ENCODE measurements around the gene TRABD.

TRABD gene

DNA sequence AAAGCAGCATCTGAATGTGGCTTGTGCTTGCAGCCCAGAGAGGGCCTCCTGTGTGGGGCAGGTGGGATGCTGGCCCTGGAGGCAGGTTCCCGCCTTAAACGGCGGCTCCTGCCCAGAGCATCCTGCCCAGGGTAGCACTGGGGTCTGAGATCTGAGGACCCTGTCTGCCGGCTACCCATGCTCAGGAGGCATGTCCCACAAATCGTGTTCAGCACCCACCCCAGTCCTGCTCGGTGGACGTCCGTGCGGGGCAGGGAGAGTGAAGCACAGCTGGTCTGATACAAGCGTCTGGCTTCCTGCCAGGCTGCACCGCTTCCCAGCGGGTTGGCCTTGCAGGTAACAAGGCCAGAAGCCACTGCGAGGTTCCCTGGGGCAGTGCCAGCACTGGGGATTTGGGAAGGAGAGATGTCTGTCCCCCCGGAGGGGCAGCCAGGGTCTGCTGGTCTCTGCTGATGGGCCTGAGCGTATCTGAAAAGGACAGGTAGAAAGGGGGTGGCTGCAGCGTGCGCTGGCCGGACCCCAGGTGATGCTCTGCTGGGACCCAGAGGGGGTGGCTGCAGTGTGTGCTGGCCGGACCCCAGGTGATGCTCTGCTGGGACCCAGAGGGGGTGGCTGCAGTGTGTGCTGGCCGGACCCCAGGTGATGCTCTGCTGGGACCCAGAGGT lies 3.6 kb downstream of the TRABD start:
- DNase-seq, result no peak

DNA sequence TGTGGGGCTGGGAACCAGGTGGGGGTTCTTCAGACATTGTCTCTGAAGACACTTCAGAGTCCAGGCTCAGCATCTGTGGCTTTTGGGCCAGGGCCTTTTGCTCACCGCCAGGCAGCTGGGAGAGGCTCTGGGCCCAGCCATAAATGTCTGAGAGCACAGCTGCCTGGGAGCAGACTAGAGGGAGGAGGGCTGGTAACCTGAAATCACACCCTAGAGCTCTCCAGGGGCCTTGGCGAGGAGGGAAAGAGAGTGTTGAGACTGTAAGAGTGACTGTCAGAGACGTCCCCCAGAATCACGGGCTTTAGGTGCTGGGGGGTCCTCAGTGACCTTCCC lies 4.1 kb downstream of the TRABD start:
- DNase-seq, result no peak

DNA sequence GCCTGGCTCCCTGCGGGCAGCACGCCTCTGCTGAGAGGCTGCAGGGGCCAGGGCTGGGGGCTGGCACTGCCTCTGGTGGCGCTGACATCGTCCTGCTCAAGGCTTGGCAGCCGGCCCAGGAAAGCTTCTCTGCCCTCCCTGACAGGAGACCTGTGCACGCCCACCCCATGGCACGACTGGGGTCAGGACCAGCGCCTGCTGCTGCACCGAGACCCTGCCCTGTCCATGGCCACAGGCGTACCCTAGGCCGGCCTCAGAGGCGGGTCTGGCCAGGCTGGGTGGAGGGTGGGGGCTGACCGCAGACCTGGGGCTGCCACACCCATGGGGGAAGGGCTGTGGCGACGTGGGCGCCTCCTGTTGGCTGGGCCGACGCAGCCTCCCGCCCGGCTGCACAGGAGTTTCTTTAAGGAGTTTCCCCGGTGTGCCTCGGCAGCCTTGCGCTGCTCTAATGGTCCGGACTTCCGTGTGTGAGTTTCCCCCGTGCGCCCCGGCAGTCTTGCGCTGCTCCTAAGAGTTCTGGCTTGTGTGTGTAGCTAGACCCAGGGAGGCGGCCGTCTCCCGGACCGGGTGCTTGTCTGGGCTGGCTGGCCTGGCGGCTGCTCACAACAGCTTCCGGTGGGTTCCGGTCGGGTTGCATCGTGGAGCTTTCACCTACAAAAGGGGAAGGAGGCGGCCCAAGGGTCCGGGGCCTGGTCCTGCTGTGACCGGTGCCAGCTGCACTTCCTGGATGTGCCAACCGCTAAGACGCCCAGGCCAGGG lies 4.6 kb downstream of the TRABD start:
- peak; percentile 74 for DNase-seq

DNA sequence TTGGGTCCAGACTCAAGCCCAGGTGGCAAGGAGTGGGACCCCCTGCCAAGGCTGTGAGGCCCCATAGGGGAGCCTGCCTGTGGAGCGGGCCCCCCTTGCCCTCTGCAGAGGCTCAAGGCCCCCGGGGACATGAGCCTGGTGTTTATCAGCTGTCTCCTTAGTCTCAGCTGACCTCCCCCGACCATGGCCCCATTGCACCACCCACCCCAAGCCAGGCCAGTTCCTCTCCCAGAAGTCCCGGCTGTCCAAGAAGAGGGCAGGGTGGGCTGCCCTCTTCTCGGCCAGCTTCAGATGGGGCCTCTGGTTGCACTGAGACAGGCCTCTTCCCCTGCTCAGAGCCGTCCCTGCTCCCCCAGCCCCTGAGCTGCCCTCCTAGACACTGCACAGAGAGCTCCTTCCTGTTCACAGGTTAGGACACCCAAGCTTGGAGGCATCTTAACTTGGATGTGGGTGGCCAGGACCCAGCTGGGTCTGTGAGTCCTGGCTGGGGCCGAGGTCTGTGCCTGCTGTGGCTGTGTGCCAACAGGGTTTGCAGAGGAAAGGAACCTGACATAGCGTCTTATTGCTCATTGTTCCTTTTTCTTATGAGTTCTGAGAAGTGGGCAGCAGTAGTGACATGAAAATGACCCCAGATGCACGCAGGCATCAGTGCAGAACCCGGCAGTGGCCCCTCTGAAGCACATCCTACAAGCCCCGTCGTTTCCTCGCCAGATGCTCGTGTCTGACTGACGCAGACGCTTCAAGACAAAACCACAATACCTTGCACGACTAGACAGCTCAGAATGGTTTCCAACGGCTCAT lies 5.4 kb downstream of the TRABD start:
- peak; percentile 74 for DNase-seq

DNA sequence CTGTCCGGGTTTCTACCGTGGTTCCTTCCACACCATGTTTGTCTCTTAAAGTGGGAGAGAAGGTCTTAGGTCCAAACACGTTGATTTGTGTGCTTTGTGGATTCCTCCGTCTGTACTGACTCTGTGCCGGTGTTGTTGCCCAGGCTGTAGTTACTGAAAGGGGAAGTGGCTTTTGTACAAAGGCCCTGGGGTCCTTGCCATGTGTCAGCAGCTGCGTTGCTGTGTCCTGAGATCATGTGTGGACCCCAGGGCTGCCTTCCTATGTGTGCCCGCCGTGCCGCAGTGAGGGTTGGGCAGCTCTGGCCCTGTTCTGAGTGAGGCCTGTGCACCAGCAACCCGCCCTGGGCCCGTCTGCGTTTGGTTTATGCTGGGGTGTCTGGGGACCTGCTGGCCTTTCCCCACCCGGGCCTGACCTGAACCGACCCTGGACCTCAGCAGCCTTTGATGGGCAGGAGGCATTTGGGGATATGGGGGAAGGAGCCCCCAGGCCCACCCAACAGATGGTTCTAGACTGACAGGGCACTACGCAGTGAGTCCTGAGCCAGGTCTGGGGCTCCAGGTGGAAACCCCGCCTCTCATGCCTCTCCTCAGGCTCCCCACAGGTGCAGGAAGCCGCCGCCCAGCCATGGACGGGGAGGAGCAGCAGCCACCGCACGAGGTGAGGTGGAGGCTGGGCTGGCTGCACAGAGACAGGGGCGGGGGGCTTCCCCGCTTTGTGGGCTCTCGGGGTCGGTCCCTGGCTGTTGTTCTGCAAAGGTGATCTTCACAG lies 6.9 kb downstream of the TRABD start:
- no peak for DNase-seq

DNA sequence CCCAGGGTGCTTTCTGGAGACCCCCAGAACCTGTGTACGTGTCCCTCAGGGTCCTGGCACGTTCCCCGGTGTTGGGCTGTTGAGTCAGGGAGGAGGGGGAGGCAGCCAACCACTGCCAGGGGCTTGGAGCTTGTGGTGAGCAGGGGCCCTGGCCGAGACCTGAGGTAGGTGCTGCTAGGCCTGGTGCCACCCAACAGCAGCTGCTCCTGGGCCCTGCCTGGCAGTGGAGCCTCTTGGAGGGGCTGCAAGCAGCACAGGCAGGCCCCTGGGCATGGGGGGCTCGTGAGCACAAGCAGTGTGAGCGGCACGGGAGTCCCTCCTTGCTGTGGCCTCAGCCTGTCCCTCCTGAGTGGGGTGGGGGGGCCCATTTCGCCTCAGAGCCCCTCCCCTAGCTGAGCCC lies 7.9 kb downstream of the TRABD start:
- DNase-seq, result no peak

DNA sequence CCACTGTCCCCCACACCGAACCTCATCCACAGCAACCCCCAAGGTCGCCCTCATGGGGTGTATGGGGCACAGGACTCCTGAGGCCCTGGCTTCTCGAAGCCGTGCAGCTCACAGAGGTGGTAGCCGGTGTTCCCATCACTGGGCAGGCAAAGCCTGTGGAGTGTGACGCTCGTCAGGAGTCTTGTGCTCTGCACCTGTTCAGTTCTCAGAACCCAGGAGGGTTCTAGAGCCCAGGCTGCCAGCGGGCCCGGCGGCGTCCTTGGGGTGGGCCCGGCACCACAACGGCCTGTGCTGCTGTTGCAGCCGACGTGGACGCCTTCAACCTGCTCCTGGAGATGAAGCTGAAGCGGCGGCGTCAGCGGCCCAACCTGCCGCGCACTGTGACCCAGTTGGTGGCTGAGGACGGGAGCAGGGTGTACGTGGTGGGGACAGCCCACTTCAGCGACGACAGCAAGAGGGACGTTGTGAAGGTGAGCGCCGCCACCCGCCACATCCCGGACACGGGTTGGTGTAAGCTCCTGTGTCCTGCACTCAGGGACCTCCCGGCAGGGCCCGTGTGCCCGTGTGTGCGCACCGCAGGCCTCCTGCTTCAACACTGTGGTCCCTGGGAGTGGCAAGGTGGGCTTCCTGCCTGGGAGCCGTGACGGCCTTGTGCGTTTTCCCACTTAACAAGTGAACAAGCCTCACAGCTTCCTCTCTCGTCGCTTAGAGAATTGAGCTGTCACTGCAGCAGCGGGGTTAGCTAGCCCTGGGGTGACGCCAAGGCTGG lies 8.5 kb downstream of the TRABD start:
- DNase-seq, result no peak

DNA sequence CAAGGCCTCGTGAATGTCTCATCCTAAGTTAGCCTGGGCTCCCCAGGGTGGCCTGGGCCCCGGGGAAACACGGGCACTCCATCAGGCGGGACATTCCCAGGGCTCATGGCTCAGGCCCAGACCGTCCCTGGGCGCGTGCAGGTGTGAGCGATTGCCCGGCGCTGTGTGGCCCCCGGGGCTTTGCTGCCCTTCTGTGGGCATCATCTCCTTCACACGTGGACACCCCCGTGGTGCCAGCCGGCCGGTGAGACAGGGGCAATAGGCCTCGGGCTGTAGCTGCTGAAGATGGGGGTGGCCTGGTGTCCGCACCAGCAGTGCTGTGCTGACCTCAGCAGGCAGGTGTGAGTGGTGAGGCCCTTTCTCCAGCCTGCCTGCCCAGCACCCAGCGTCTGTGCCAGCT lies 10.5 kb downstream of the TRABD start:
- no peak for DNase-seq

DNA sequence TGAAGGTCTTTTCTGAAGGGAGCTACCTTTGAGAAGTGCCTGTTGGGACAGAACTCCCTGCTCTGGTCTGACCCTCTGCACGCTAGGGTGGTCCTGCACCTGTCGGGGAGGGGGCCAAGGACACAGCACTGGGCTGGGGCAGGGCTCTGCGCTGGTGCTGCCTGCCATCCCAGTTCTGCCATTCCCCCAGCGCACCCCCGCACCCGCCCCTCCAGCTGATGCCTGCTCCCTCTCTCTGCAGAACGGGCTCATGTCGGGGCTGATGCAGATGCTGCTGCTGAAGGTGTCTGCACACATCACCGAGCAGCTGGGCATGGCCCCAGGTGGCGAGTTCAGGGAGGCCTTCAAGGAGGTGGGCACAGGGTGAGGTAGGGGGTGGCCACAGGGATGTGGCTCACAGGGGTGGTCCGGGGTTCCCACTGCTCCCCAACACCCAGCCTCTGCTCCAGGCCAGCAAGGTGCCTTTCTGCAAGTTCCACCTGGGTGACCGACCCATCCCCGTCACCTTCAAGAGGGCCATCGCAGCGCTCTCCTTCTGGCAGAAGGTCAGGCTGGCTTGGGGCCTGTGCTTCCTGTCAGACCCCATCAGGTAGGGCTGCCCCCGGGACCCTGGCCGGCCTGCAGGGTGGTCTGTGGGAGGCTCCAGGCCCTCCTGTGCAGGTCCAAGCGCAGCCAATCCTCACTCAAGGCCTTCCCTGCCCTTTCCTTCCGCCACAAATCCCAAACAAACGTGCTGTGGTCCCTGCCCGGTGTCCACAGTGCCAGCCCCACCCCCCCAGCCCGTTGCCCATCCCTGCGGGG lies 11.5 kb downstream of the TRABD start:
- no peak for DNase-seq

DNA sequence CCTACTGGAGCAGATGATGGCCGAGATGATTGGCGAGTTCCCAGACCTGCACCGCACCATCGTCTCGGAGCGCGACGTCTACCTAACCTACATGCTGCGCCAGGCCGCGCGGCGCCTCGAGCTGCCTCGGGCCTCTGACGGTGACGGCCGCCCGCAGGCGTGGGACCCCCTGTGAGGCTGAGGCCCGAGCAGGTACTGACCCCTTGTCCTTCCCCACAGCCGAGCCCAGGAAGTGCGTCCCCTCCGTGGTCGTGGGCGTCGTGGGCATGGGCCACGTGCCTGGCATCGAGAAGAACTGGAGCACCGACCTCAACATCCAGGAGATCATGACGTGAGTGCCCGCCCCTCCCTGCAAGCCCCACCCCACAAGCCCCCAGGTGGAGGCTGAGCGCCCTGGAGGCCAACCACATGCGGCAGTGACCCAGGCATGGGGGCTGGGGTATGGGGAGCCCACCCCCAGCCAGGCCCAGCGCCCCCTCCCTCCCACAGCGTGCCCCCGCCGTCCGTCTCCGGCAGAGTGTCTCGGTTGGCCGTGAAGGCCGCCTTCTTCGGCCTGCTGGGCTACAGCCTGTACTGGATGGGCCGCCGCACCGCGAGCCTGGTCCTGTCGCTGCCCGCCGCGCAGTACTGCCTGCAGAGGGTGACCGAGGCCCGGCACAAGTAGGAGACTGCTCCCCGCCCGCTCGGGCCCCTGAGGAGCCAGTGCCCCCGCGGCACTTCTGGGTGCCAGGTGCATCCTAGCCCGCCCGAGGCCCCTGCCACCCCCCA lies 12.3 kb downstream of the TRABD start:
- DNase-seq, result no peak

DNA sequence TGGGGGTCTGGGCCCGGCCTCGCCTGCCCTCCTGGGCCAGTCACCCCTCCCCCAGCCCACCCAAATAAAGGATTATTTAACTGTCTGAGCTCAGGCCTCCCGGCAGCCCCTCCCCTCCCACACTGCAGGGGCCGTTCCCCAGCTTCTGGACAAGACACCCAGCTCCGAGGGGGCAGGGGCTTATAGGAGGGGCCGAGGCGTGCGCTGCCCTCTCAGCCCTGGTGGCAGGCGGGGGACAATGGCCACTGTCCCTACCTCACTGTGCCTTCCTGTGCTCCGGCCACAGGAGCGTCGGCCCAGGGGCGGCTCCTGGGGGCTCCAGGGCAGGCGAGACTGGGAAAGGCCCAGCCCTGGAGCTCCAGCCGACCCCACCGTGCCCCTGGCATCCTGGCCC lies 12.9 kb downstream of the TRABD start:
- no peak for DNase-seq

DNA sequence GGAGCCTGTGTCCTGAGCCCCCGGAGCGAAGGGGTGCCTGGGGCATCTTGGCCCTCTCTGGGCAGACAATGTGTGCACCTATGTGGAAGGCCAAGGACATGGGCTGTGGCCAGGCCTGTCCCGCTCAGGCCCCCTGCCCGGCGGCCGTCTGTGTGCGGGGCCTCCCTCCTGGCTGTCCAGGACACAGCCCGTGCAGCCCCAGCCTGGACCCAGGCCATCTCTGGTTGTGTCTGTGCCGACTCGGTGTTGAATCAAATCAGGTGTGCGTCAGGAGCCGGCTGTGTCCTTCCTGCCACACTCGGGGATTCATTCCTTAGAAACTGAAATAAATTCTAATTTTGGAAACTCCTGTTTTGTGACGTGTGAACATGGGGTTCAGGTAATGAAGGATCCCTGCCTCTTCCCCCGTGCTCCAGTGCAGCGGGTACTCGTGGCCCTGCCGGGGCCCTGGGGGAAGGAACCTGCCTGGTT lies 13.6 kb downstream of the TRABD start:
- DNase-seq, result no peak

DNA sequence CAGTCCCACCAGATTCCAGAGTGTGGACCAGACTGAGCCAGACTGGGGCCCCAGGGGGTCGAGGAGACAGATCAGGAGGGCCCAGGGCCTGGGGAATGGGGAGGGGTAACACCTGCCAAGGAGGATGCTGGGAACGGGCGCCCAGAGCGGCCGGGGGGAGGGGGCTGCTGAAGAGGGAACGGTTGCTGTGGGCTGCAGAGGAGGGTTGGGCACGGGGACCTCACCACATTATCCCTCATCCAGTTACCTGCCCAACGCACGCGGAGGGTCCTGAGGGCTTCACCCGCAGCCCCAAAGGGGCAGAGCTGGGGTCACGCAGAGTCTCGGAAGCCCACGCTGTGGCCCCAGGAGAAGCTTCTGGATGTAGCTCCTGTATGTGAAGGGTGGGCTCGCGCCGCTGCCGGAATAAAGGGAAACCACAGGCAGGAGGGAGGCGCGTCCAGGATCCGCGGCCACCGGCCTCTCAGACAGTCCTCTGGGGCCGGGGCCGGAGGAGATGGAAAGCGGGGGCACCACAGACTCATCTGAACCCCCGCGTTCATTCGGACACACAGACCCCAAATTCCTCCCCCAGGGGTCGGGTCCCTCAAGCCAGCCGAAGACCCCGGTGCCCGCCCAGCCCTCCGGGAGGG lies 14.2 kb downstream of the TRABD start:
- no peak for DNase-seq

DNA sequence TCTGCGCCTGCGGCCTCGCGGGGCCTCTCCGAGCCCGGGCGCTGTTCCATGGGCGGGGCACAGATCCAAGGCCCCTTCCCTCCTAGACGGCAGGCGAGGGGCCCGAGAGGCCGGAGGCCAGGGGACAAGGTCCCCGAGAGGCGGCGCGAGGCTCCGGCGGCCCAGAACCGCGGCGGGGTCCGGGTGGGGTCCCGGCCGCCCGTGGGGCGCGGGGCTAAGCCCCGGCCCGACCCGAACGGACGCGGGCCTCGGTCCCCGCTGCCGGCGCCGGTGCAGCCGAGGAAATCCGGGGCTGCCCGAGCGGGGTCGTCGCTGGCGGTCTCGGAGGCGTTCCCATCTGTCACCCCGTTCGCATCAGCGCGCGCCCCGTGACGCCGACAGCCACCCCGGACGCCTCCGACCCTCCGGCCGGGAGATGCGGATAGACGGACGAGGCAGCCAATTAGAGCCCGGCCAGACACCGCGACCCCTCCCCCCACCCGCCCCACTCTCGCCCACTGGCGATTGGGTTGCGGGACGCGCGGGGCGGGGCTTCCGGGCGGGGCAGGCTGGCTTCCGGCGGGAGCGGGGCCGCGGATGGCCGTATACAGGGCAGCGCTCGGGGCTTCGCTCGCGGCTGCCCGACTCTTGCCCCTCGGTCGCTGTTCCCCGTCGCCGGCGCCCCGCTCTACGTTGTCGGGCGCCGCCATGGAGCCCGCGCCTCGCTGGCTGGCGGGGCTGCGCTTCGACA lies 14.9 kb downstream of the TRABD start, which contains the start of gene SELENOO:
SELENOO (plus strand) TSS at position 551 of the 730 bp plus-strand sequence; CDS start at position 577, 26 bp downstream.
- DNase-seq, result peak; percentile 94

DNA sequence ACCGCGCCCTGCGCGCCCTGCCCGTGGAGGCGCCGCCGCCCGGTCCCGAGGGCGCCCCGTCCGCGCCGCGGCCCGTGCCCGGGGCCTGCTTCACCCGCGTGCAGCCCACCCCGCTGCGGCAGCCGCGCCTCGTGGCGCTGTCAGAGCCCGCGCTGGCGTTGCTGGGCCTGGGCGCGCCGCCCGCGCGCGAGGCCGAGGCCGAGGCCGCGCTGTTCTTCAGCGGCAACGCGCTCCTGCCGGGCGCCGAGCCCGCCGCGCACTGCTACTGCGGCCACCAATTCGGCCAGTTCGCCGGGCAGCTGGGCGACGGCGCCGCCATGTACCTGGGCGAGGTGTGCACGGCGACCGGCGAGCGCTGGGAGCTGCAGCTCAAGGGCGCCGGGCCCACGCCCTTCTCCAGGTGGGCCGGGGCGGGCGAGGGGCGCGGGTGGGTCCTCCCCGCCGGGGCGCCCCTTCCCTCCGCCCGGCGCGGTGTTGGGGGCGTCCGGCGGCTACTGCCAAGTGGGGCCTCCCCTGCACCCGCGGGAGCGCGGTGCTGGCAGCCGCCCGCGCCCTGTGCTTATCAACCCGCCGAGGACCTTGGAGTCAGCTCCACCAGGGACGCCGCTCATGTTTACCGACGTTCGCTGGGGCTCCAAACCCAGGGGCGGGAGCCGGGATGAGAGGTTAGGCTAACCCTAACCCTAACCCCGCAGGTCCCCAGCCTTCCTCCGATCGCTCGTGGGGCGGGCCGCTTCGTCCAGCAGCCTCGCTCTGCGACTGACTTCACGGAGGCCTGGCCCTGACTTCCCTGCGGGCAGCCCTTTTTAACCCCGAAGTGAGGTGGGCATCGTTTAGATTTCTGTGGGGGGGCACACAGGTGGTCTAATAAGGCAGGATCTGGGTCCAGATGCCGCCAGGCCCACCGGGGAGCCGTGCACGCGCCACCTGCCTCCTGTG lies 15.7 kb downstream of the TRABD start:
- DNase-seq, result no peak

DNA sequence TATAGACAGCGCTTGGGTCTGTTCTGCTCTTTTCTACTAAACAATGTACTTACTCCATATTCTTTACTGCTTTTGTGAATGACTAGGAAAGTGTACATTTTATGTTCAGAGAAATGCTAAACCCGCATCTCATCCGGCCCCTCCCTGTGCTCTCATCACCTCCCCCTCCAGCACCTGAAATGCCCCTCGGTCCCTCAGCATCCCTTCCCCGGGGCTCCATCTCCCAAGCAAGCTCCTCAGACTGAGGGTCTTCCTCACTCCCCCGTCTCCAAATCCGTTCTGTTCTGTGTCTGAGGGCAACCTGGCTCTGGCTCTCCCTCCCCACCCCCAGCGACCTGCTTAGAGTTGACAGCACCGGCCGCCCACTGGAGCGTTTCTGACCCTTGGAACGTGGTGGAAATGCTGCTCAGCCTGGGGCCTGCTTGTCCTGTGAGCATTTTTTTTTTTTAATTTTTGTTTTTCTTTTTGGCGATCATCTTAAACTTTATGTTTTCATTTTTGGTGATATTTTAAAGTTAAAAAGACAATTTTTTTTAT lies 16.5 kb downstream of the TRABD start:
- no peak for DNase-seq

DNA sequence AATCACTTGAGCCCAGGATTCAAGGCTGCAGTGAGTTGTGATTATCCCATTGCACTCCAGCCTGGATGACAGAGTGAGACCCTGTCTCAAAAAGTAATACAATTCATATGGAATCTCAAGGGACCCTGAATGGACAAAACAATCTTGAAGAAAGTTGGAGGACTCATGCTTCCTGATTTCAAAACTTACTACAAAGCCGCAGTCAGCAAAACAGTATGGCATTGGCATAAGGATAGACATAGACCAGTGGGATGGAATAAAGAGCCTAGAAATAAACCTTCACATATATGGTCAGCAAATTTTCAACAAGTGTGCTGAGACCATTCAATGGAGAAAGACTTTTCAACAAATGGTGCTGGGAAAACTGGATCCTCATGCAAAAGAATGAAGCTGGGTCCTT lies 17.6 kb downstream of the TRABD start:
- no peak for DNase-seq

DNA sequence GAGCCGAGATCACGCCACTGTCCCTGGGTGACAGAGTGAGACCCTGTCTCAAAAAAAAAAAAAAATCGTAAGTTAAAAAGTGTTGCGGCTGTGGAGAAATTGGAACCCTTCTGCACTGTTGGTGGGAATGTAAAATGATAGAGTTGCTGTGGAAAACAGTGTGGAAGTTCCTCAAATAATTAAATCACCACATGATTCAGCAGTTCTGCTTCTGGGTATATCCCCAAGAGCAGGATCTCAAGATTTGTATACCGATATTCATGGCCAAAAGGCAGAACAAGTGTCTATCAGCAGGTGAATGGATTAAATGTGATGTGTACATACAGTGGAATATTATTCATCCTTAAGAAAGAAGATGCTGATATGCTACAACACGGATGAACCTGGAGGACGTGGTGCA lies 18.9 kb downstream of the TRABD start:
- no peak for DNase-seq

Data from stimulated activated naive CD4-positive, alpha-beta T cell treated with Interleukin-2 at 50 U/mL for 16 hours (primary cell).